GM19468 (cell line): Measurements from ENCODE around the gene CFAP298.
"Not testable (repeated sequence)": the region's sequence is repeated elsewhere in the genome, so short reads cannot be mapped to it uniquely, and the experiment has no call there.

Source experiments
- ATAC-seq: cut with Tn5 transposase; IDR thresholded peaks from one replicate; pipeline ENCODE4 v1.9.1; 2021; ENCODE audit warnings: mild to moderate bottlenecking, moderate library complexity, moderate number of reproducible peaks; ENCODE audit not compliant: unreplicated experiment; ENCODE audit errors: extremely low read depth

Gene CFAP298

DNA sequence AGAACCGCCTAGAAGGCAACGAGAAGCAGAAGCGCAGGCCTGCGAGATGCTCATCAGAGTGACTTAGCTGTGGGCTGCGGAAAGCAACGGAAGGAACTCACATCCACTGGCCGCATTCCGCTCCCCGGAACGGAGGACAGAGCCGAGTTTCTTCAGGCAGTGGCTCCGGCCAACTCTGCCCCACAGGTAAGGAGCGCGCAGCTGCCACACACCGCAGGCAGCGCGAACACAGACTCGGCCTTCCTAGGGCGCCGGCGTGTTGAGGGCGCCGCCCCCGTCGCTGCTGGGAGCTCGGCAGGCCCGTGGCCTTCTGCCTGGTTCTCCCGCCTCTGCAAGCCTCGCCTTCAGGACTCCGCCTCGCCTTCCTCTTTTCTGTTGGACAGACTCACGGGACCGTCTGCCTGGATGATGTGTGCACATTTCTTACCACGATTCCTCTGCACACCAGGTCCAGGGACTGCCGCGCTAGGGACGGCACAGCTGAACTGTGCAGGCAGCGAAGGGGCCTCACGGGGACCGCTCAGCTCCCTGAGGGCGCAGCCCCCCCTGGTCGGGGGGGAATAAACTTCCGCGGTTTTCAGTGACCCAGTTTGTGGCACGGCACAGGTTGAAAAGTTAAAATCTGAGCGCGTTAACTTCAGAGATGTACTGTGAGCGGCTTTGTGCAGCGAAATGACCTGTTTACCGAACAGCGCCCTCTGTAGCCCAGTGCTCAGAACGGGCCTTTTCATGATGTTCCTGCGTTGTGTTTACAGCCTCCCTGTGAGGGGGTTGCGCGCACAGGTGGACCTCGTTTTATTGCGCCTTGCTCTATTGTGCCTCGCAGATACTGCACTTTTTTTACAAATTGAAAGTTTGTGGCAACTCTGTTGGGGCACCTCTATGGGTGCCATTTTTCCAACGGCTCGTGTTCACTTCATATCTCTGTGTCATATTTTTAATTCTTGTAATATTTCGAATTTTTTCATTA is 42.6 kb downstream of the CFAP298 start:
- no peak for ATAC-seq

GRCh38 chr21:32567626-32568025 is 44.6 kb downstream of the CFAP298 start:
- no peak for ATAC-seq

- ATAC-seq: no peak
These were observed 45.3 kb downstream of the CFAP298 start for GRCh38 chr21:32566741-32567389.

- no peak for ATAC-seq
These were observed 46.2 kb downstream of the CFAP298 start for GRCh38 chr21:32565856-32566465.

- no peak for ATAC-seq
These were observed 49.3 kb downstream of the CFAP298 start for GRCh38 chr21:32562915-32563314.

- ATAC-seq: no peak
These were observed 49.8 kb downstream of the CFAP298 start for GRCh38 chr21:32562426-32562825.

GRCh38 chr21:32561476-32561875 is 50.7 kb downstream of the CFAP298 start:
- not testable (repeated sequence) for ATAC-seq

GRCh38 chr21:32560896-32561295 is 51.3 kb downstream of the CFAP298 start:
- no peak for ATAC-seq

GRCh38 chr21:32559006-32559610 is 53.1 kb downstream of the CFAP298 start:
- no peak for ATAC-seq

GRCh38 chr21:32558106-32558505 is 54.1 kb downstream of the CFAP298 start:
- ATAC-seq: no peak

DNA sequence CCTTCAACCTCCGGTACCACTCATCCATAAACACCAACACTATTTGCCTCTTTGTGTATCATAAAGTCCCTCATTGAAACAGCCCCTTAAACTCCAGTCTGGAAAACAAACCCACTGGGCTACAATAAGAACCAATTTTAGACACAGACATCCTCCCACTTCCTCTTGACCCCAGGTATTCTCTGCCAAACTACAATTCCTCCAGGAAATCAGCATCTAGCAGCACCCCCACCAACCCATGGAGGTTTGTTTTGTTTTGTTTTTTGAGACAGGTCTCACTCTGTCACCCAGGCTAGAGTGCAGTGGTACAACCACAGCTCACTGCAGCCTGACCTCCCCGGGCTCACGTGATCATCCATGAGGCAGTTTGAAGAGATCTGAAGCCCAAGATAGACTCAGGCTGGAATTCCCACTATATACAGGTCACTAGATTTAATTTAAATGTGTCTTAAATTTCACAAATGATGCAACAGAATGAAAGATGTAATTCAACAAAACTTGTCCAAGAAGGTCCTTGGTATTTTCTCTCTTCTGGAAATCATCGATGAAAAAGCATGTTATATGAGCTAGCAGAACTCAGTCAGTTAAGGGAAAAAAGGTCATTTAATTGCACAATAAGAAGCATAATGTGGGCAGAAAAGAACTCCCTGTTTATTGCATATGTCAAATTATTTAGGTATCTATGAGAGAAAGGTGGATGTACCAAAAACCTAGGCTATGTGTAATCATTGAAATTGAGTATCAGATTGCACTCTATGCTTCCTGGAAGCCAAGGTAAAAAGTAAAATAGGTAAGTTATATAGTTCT is 57.1 kb downstream of the CFAP298 start:
- ATAC-seq: no peak

DNA sequence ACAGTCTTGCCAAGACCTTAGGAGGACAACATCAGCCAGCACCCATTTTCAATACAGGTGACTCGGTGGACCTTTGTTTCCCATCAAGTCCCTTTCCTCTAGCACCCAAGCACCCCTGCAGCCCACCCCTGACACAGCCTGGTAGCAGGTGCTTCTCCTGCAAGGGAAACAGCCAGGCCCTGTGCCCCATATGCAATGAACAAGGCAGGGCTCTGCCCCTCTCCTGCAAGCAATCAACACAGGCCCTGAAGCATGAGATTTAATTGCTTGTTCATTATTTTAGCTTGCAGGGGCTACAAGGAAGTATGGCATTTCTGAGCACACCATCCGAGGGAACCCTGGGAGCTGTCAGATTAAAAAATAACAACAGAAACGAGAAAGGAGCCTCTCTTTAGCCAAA is 62.3 kb downstream of the CFAP298 start:
- no peak for ATAC-seq

DNA sequence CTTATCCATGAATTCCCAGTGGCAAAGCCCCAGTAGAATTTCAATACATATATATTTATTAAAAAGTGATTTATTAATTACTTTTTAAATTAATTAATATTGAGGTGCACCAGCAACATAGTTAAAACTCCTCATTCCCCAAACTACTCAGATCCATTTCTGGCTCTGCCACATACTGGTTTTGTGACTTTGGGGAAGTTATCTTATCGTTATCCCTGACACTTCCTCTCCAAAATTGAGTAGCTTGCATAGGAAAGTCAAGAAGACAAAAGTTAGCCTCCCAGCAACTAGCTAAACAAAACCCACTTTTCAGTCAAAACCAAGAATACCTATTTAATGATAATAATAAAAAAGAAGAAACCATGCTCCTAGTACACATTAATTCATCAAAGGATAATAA is 62.7 kb downstream of the CFAP298 start:
- no peak for ATAC-seq
